Neural cell (in vitro differentiated cells): ENCODE measurements around the gene AHCYL1. TPM values are rescaled to one million over a fixed set of nuclear protein-coding genes. Genes with fewer than 3 reads are reported as not detected.

Source experiments
- H2AFZ ChIP-seq: fragments of 200-600, 300-800 bp; sonication (generic), shearing (Covaris generic); 2 replicates; pipeline ENCODE4 v1.6.0; 2014; ENCODE audit warnings: low read depth, mild to moderate bottlenecking, antibody characterized with exemption, low read length, moderate library complexity
- H3F3A ChIP-seq: fragments of 200-600 bp; shearing (Covaris generic); 2 replicates; pipeline ENCODE4 v1.6.1; 2016; ENCODE audit warnings: mild to moderate bottlenecking, moderate library complexity, mixed read lengths, antibody characterized with exemption, low read length; ENCODE audit not compliant: insufficient read depth, poor library complexity, severe bottlenecking
- H3K27ac ChIP-seq: fragments of 200-600, 300-800 bp; sonication (generic), shearing (Covaris generic); 2 replicates; pipeline ENCODE4 v1.5.1; 2014; ENCODE audit warnings: mild to moderate bottlenecking, low read length, moderate library complexity
- H3K27me3 ChIP-seq: fragments of 300-800, 200-600 bp; sonication (generic), shearing (Covaris generic); 2 replicates; pipeline ENCODE4 v1.6.0; 2014; ENCODE audit warnings: mild to moderate bottlenecking, low read depth, low read length, moderate library complexity; ENCODE audit not compliant: insufficient read depth
- H3K36me3 ChIP-seq: fragments of 300-800, 200-600 bp; sonication (generic), shearing (Covaris generic); 2 replicates; pipeline ENCODE4 v1.5.1; 2014; ENCODE audit warnings: mild to moderate bottlenecking, antibody characterized with exemption, low read length, moderate library complexity; ENCODE audit not compliant: insufficient read depth
- H3K4me2 ChIP-seq: fragments of 300-800, 200-600 bp; sonication (generic), shearing (Covaris generic); 2 replicates; pipeline ENCODE4 v1.6.0; 2014; ENCODE audit warnings: mild to moderate bottlenecking, low read length
- H3K4me3 ChIP-seq: fragments of 300-800, 200-600 bp; sonication (generic), shearing (Covaris generic); 2 replicates; pipeline ENCODE4 v1.5.1; 2014; ENCODE audit warnings: mild to moderate bottlenecking, low read length, moderate library complexity
- H3K79me2 ChIP-seq: fragments of 200-600 bp; shearing (Covaris generic); replicated peaks from 2 replicates; pipeline ENCODE4 v1.6.0; 2014; ENCODE audit warnings: mild to moderate bottlenecking, low read length, moderate library complexity; ENCODE audit not compliant: insufficient read depth
- H3K9ac ChIP-seq: fragments of 300-800, 200-600 bp; sonication (generic), shearing (Covaris generic); 2 replicates; pipeline ENCODE4 v1.6.1; 2016; ENCODE audit warnings: mild to moderate bottlenecking, low read length, mixed read lengths
- H3K9me2 ChIP-seq: fragments of 200-600 bp; shearing (Covaris generic); 2 replicates; pipeline ENCODE4 v1.6.1; 2016; ENCODE audit warnings: mild to moderate bottlenecking, low read length, mixed read lengths; ENCODE audit not compliant: insufficient read depth
- H3K9me3 ChIP-seq: fragments of 200-600, 300-800 bp; sonication (generic), shearing (Covaris generic); 2 replicates; pipeline ENCODE4 v1.6.1; 2016; ENCODE audit warnings: mild to moderate bottlenecking, mixed run types, low read length, moderate library complexity, mixed read lengths
- H4K20me1 ChIP-seq: fragments of 200-600 bp; shearing (Covaris generic); 2 replicates; pipeline ENCODE4 v1.6.1; 2016; ENCODE audit warnings: mild to moderate bottlenecking, mixed run types; ENCODE audit not compliant: insufficient read depth
- CTCF ChIP-seq: fragments of 450-650 bp; IDR thresholded peaks from 2 replicates; pipeline ENCODE4 v1.5.1; 2014; ENCODE audit warnings: antibody characterized with exemption, mild to moderate bottlenecking, moderate library complexity; ENCODE audit not compliant: poor library complexity, severe bottlenecking
- EP300 ChIP-seq: fragments of 450-650 bp; conservative IDR thresholded peaks from 2 replicates; pipeline ENCODE4 v1.6.1; 2014; ENCODE audit warnings: antibody characterized with exemption, mild to moderate bottlenecking, moderate library complexity; ENCODE audit not compliant: poor library complexity, severe bottlenecking
- EZH2 ChIP-seq: fragments of 200-600, 300-800 bp; shearing (Covaris generic), sonication (generic); IDR thresholded peaks from 2 replicates; pipeline ENCODE4 v1.6.1; 2014; ENCODE audit warnings: antibody characterized with exemption, low read length, borderline replicate concordance, mild to moderate bottlenecking; ENCODE audit not compliant: insufficient read depth, poor library complexity, severe bottlenecking
- MXI1 ChIP-seq: fragments of 450-650 bp; conservative IDR thresholded peaks from 2 replicates; pipeline ENCODE4 v1.6.1; 2014; ENCODE audit warnings: antibody characterized with exemption, mild to moderate bottlenecking; ENCODE audit not compliant: poor library complexity, severe bottlenecking
- POLR2AphosphoS5 ChIP-seq: IDR thresholded peaks from 2 replicates; pipeline ENCODE4 v1.6.1; 2012
- RAD21 ChIP-seq: fragments of 450-650 bp; conservative IDR thresholded peaks from 2 replicates; pipeline ENCODE4 v1.6.1; 2014; ENCODE audit warnings: antibody characterized with exemption, mild to moderate bottlenecking, moderate library complexity
- REST ChIP-seq: IDR thresholded peaks from 2 replicates; pipeline ENCODE4 v1.6.1; 2012; ENCODE audit warnings: borderline replicate concordance
- SMC3 ChIP-seq: fragments of 450-650 bp; conservative IDR thresholded peaks from 2 replicates; pipeline ENCODE4 v1.6.1; 2014; ENCODE audit warnings: antibody characterized with exemption, mild to moderate bottlenecking, moderate library complexity; ENCODE audit not compliant: poor library complexity
- TAF1 ChIP-seq: IDR thresholded peaks from 2 replicates; pipeline ENCODE4 v1.6.1; 2012; ENCODE audit warnings: low read depth
- polyA plus RNA-seq: library from polyadenylated mRNA; depleted of rRNA; stranded (reverse); fragments of >200 nt; gene quantifications from 2 replicates; pipeline ENCODE4 v1.2.3, GENCODE V29; 2014

The AHCYL1 gene
- polyA plus RNA-seq, 1 donor from 2014 or later = 48.7 TPM

GRCh38 chr1:109979489-109980091, 5.0 kb upstream of the AHCYL1 start:
- TF ChIP-seq EZH2 = no peak
- TF ChIP-seq SMC3 = no peak
- no peak for TF ChIP-seq TAF1
- no peak for TF ChIP-seq CTCF
- no peak for TF ChIP-seq RAD21
- no peak for TF ChIP-seq POLR2AphosphoS5
- TF ChIP-seq MXI1 = no peak
- no peak for TF ChIP-seq EP300
- no peak for TF ChIP-seq REST
- H3K4me2 ChIP-seq = no peak overlapping the region
- no peak overlapping the region for H3K4me3 ChIP-seq
- H3K9me3 ChIP-seq = no peaks in the 10 kb centered on the region
- no peak overlapping the region for H2AFZ ChIP-seq
- H3K27ac ChIP-seq = no peak overlapping the region
- no peaks in the 10 kb centered on the region for H3K79me2 ChIP-seq
- H3K9ac ChIP-seq = no peak overlapping the region
- no peaks in the 10 kb centered on the region for H3K36me3 ChIP-seq
- no peaks in the 10 kb centered on the region for H4K20me1 ChIP-seq
- H3F3A ChIP-seq = no peaks in the 10 kb centered on the region
- no peaks in the 10 kb centered on the region for H3K9me2 ChIP-seq
- no peaks in the 10 kb centered on the region for H3K27me3 ChIP-seq

- no peak overlapping the region for H3K4me2 ChIP-seq
- H3K9me2 ChIP-seq = no peaks in the 10 kb centered on the region
- no peak overlapping the region for H3K9ac ChIP-seq
- H3K36me3 ChIP-seq = no peaks in the 10 kb centered on the region
- H3F3A ChIP-seq = no peaks in the 10 kb centered on the region
- TF ChIP-seq MXI1 = no peak
- H3K4me3 ChIP-seq = no peak overlapping the region
- no peak overlapping the region for H3K27ac ChIP-seq
- no peaks in the 10 kb centered on the region for H4K20me1 ChIP-seq
- H3K27me3 ChIP-seq = no peaks in the 10 kb centered on the region
- peaks cover 5% of the 10 kb centered on the region for H3K79me2 ChIP-seq
- H3K9me3 ChIP-seq = no peaks in the 10 kb centered on the region
- H2AFZ ChIP-seq = no peak overlapping the region
Measured at GRCh38 chr1:109980324-109981003, 4.1 kb upstream of the AHCYL1 start.
